Rectal smooth muscle tissue (tissue), 1 donor: Measurements from ENCODE around the gene SPATA3.

Source experiments
- H3K27ac ChIP-seq: one replicate; pipeline ENCODE4 v1.7.0; 2013; ENCODE audit warnings: low read depth, low read length, inconsistent platforms
- H3K27me3 ChIP-seq: one replicate; pipeline ENCODE4 v1.7.0; 2013; ENCODE audit warnings: low read length; ENCODE audit not compliant: control insufficient read depth, insufficient read depth
- H3K36me3 ChIP-seq: one replicate; pipeline ENCODE4 v1.7.0; 2013; ENCODE audit warnings: low read length; ENCODE audit not compliant: control insufficient read depth, insufficient read depth
- H3K4me1 ChIP-seq: one replicate; pipeline ENCODE4 v1.7.0; 2013; ENCODE audit warnings: low read length; ENCODE audit not compliant: control insufficient read depth, insufficient read depth
- H3K4me3 ChIP-seq: one replicate; pipeline ENCODE4 v1.7.0; 2013; ENCODE audit warnings: low read length
- H3K9ac ChIP-seq: one replicate; pipeline ENCODE4 v1.7.0; 2013; ENCODE audit warnings: low read length

The SPATA3 gene

DNA sequence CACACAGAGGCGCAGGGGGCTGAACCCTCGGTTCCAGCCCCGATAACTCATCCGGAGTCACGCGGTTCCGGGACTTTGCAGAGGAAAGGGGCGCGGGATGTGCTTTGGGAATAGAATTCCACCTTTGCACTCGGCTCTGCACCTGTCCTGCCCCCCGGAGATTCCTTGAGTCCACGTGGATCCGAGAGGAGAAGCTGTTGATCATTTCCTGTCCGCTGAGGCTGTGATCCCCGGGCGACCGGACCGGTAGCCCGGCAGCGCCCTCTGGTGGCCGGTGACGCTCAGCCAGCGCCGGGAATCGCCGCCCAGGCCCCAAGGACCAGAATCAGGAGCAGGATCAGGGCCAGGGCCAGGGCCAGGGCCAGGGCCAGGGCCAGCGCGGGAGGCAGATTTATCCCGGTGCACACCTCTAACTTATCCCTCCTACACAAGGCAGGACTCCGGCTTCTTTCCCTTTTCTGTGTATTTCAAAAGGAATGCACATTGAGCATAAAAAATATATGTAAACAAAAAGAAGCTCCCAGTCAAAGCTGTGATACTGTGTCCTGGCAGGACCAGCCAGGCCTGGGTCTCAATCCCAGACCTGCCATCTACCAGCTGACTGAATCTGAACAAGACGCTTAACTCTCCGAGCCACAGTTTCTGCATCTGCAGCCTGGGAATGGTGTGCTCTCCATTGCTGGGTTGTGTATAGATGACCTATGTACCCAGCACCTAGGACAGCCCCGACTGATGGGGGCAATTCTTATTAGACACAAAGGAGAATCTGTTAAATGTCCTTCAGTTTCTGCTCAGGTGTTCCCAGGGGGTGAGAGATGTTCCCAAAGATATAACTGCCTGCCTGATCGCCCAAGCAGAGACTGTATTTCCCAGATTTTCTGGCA lies 8.5 kb upstream of the SPATA3 start:
- no peak overlapping the region for H3K9ac ChIP-seq
- no peak overlapping the region for H3K27ac ChIP-seq
- H3K4me3 ChIP-seq, result peak overlapping the region; percentile 63
- no peaks in the 10 kb centered on the region for H3K36me3 ChIP-seq
- H3K27me3 ChIP-seq, result no peaks in the 10 kb centered on the region
- H3K4me1 ChIP-seq, result no peaks in the 10 kb centered on the region

DNA sequence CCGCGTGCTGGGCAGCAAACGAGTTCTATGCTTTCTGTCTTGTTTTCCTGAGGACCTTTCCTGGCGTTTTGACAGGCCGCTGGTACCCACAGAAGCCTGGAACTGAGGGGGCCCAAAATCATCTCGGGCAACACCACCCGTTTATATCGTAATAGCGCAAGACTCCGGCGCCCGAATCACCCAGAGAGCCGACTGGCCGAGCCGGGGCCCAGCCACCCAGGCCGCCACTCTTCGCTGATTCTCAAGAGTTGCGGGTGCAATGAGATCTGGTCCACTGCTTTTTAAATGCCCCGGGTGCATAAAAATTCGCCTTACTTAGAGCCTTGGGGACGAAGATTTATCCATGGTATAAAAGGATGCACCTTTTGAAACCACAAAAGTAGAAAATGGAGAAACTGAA lies 6.2 kb upstream of the SPATA3 start:
- H3K4me3 ChIP-seq, result no peak overlapping the region
- no peaks in the 10 kb centered on the region for H3K36me3 ChIP-seq
- H3K27me3 ChIP-seq, result no peaks in the 10 kb centered on the region
- no peak overlapping the region for H3K27ac ChIP-seq
- H3K9ac ChIP-seq, result no peak overlapping the region
- no peaks in the 10 kb centered on the region for H3K4me1 ChIP-seq

DNA sequence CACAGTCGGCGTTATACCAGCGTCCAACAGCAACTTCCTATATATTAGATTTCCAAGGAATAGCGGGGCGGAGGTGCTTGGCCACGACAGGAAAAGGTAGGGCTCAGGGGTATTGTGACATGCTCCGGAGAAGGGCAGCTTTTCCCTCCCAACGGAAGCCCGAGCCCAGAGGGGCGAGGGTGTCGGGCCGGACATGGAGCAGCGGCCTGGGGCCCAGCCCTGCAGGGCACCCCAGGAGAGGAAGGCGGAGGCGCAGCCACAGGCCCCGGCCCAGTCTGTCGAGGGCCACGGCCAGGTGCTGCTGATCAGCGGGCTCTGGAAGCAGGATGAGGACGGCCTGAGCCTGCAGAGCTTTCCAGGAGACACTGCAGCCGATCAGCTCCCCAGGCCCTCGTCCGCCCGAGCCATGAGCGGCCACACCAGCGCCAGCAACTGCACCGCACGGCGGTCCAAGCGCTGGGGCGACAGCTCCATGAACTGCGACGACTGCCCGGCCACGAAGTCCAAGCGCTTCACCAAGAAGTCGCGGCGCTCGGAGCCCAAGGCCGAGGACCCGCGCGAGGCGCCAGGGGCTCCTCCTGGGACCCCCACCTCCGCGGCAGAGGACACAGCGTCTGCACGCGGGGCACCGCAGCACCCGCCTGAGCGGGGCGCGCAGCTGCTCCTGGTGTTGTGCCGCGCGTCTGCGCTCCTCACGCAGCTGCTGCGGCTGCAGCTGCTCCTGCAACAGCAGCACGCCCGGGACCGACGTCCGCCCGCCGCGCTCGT lies 5.6 kb upstream of the SPATA3 start:
- H3K36me3 ChIP-seq, result no peaks in the 10 kb centered on the region
- no peaks in the 10 kb centered on the region for H3K27me3 ChIP-seq
- H3K4me1 ChIP-seq, result no peaks in the 10 kb centered on the region
- H3K4me3 ChIP-seq, result no peak overlapping the region
- H3K9ac ChIP-seq, result no peak overlapping the region
- H3K27ac ChIP-seq, result no peak overlapping the region

DNA sequence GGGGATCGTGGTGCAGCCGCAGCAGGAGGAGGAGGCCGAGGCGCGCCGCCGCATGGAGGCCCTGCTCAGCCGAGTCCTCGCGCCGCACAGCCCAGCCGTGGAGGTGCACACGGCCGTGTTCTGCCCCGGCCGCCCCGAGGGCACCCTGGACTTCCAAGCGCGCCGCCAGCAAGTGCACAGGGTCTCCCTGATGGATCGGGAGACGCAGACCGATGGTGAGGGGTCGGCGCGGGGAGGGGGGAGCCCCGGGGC lies 5.1 kb upstream of the SPATA3 start:
- Histone ChIP-seq H3K4me1 (no peaks in the 10 kb centered on the region), H3K27ac (no peak overlapping the region), H3K27me3 (no peaks in the 10 kb centered on the region)

DNA sequence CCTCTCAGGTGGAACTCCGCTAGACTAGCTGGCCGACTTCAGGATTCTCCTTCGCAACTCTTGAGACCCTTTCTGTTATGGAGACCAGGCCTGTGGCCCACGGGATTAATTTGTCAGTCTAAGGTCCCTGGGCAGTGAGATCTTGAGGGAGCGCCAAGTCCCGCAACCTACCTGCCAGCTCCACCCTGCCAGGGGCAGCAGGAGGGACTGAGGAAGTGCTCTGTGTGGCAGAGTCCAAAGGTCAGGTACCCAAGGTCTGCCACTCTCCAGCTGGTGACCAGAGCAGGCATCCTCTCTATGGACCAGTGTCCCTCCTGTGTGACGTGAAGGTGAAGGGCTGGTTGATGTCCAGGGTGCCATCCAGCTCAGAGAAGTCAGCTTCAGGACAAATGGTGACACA lies 4.3 kb upstream of the SPATA3 start:
- no peak overlapping the region for H3K4me3 ChIP-seq
- no peak overlapping the region for H3K27ac ChIP-seq
- no peaks in the 10 kb centered on the region for H3K4me1 ChIP-seq
- H3K36me3 ChIP-seq, result no peaks in the 10 kb centered on the region
- no peaks in the 10 kb centered on the region for H3K27me3 ChIP-seq
- no peak overlapping the region for H3K9ac ChIP-seq

More for the DNA sequence above, 5.1 kb upstream of the SPATA3 start:
- Histone ChIP-seq H3K36me3 (no peaks in the 10 kb centered on the region), H3K9ac (no peak overlapping the region), H3K4me3 (no peak overlapping the region)

DNA sequence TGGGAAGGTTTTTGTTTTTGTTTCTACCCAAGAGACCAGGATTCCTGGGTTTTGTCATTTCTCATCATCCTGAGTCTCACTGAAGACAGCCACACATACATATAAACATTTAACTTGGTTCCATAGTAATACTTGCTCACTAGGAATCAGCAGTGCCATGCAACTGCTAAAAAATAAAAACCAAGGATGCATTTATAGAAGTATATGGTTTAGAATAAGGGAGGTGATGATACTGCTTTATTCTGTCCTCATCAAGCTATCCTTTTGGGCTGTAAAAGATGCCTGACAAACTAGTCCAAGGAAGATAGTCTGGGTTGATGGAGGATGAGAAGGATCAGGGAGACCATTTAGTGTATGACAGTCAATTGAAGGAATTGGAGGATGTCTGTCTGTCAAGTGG lies 740 bp downstream of the SPATA3 start:
- Histone ChIP-seq H3K9ac (no peak overlapping the region), H3K4me1 (no peaks in the 10 kb centered on the region), H3K27me3 (no peaks in the 10 kb centered on the region), H3K4me3 (no peak overlapping the region), H3K27ac (no peak overlapping the region), H3K36me3 (no peaks in the 10 kb centered on the region)

DNA sequence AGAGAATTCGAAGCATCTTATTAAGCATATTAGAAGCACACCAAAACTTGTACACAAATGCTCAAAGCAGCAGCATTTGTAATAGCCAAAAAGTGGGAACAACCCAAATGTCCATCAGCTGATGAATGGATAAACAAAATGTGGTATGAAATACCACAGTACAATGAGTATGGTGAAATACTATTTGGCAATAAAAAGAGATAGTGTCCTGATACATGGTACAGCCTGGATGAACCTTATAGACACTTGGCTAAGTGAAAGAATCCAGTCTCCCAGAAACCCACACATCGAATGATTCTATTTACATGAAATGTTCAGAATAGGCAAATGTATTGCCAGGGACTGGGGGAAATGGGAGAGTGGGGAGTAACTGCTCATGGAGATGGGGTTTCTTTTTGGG lies 3.0 kb downstream of the SPATA3 start:
- Histone ChIP-seq H3K27ac (no peak overlapping the region), H3K27me3 (no peaks in the 10 kb centered on the region), H3K36me3 (no peaks in the 10 kb centered on the region), H3K9ac (no peak overlapping the region), H3K4me3 (no peak overlapping the region), H3K4me1 (no peaks in the 10 kb centered on the region)

DNA sequence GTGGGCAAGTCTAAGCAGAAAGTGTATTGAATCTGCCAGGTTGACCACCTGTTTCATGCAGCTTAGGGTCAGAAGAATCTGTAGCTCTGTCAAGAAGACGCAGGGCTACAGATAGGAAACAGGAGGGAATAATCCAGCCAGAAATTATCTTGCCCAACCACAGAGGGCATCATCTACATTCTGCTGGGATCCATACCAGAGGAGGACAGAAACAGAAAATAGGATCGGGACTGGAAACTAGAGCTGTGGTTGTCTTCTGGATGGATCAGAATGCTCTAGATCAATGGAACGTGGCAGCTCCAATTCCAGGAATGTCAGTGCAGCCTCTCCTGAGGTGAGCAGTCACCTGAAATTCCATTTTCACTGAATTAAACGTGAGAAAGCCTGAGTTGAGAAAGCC lies 3.6 kb downstream of the SPATA3 start:
- Histone ChIP-seq H3K27me3 (no peaks in the 10 kb centered on the region), H3K9ac (no peak overlapping the region), H3K27ac (no peak overlapping the region), H3K4me1 (no peaks in the 10 kb centered on the region), H3K4me3 (no peak overlapping the region), H3K36me3 (no peaks in the 10 kb centered on the region)

DNA sequence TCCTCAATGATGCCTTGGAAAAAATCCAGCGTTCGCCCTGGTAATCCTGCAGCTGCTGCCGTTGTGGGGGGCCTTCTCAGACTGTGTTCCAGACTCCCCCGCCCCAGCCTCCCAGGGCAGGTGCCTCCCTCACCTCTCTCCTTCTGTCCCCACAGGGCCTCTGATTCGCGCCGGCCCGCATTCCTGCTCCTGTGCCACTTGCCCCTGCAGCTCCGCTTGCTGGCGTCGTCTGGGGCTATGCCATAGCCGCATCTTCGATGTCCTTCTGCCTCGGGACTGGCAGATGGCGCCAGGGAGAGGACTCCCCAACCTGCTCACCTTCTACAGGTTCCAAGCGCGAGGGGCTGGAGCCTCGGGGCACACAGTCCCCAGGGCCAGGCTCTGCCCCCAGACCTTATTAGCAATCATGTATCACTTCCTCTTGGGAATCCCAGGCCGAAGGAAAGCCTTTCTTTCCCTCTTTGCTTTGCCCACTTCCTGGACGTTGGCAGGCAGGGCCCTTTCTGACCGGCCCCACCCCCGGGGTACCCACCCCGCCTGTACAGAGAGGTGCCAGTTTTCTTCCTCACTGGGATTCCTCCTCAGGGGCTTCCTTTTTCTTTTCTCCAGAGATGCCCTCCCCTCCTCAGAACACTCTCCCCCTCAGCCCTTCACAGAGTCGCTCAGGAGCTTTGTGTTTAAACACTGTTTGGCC lies 4.4 kb downstream of the SPATA3 start:
- no peaks in the 10 kb centered on the region for H3K36me3 ChIP-seq
- H3K27me3 ChIP-seq, result no peaks in the 10 kb centered on the region
- H3K4me1 ChIP-seq, result no peaks in the 10 kb centered on the region
- H3K27ac ChIP-seq, result no peak overlapping the region
- H3K4me3 ChIP-seq, result no peak overlapping the region
- H3K9ac ChIP-seq, result no peak overlapping the region

DNA sequence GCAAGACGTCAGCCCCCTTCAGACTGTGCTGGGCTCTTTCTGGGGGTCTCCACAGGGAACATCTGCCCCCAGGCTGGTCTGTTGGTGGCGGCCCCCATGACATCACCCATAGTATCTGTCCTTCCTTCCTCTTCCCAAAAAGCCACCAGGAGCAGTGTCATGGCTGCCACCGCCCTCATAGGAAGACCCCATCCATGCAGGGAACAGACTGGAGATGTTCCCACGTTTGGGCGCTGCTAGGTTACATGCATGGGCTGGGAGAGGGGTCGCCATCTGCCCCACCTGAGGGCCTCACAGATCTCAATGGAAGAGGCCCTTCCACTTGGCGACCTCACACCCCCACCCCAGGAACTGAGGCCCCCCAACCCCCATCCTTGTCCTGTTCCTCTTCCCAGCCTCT lies 5.1 kb downstream of the SPATA3 start:
- H3K9ac ChIP-seq, result no peak overlapping the region
- no peaks in the 10 kb centered on the region for H3K36me3 ChIP-seq
- H3K27ac ChIP-seq, result no peak overlapping the region
- no peak overlapping the region for H3K4me3 ChIP-seq
- no peaks in the 10 kb centered on the region for H3K4me1 ChIP-seq
- no peaks in the 10 kb centered on the region for H3K27me3 ChIP-seq

DNA sequence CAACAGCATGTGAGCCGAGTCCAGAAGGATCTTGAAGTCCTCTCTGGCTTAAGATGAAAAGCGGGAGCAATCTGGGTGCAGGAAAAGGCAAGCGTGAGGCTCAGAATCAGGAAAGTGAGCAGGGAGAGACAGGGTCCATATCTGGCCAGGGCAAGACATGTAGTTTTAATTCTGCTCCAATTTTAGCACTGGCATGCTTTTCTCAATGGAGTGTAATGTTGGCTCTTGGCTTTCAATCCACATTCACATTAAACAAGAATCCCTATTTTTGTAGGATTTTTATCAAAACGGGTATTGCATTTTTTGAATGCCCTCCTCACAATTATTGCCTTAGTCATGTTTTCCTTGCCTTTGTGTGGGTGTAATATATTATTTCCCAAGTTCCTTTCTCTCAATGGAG lies 6.0 kb downstream of the SPATA3 start:
- Histone ChIP-seq H3K27me3 (no peaks in the 10 kb centered on the region), H3K36me3 (no peaks in the 10 kb centered on the region), H3K9ac (no peak overlapping the region), H3K27ac (no peak overlapping the region), H3K4me3 (no peak overlapping the region), H3K4me1 (no peaks in the 10 kb centered on the region)

DNA sequence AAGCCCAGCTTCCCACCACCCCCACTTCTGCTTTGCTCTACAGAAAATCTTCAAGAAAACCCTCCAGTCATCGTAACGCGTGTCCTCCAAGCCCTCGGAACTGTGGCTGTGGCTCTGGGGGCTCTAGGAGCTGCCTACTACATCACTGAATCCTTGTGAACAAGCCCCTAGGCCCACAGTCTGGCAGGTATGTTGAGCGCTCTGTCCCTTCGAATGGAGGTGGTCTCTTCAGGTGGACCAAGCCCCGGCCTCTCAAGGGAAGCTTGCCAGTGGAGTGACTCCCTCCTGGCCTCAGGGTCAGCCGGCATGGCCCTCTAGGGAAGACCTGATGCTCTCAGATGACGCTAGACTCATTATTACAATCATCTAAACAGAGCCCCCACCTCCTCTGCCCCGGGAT lies 6.7 kb downstream of the SPATA3 start:
- no peaks in the 10 kb centered on the region for H3K4me1 ChIP-seq
- H3K9ac ChIP-seq, result no peak overlapping the region
- no peak overlapping the region for H3K4me3 ChIP-seq
- H3K36me3 ChIP-seq, result no peaks in the 10 kb centered on the region
- H3K27ac ChIP-seq, result no peak overlapping the region
- no peaks in the 10 kb centered on the region for H3K27me3 ChIP-seq
